ENCODE data around the gene HCLS1. TPM values are rescaled to one million over a fixed set of nuclear protein-coding genes. Genes with fewer than 3 reads are reported as not detected.

HCLS1 gene
- total and polyA plus RNA-seq, 2 experiments from 2014 or later, result 28.6 to 39.2 TPM

DNA sequence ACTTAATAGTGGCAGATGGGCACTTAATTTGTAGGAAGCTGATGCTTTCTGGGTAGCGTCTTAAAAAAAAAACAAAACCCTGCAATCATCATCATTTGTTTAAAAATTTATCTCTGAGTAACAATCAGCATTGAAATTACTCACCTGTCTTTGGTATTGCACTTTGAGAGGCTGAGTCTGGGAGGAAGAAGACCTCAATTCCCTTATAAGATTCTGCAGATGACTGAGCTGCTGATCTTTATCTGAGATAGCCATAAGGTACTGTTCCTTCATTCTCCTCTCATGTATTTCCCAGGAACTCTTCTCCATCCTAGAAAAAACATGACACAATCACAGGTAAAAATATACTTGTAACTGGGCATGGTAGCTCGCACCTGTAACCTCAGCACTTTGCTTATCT is 16.4 kb upstream of the HCLS1 start:
- Histone ChIP-seq H3K79me2 (ENCODE audit: insufficient read depth) (peaks cover 4% of the 10 kb centered on the region; the same call in 1 of the 2 replicates), H3K27ac (no peak overlapping the region), H3K4me2 (ENCODE audit: unreplicated experiment) (no peak overlapping the region), H3K9me3 (ENCODE audit: low read depth) (no peaks in the 10 kb centered on the region), H3K9ac (no peak overlapping the region), H3K4me1 (ENCODE audit: insufficient read depth) (no peaks in the 10 kb centered on the region), H2AFZ (no peak overlapping the region), H3K4me3 (no peak overlapping the region), H3F3A (ENCODE audit: insufficient read depth) (no peaks in the 10 kb centered on the region), H3K36me3 (ENCODE audit: low read depth) (peaks cover 61% of the 10 kb centered on the region), H3K27me3 (replicated peaks; ENCODE audit: insufficient read depth) (no peaks in the 10 kb centered on the region), H3K9me2 (ENCODE audit: insufficient read depth) (no peaks in the 10 kb centered on the region), H4K20me1 (ENCODE audit: insufficient read depth) (no peaks in the 10 kb centered on the region)
- in situ Hi-C loops (cut with MboI), result no loop called here
- DNase-seq, result no peak
- TF ChIP-seq EZH2phosphoT487 (IDR thresholded peaks at IDR 0.05; ENCODE audit: insufficient read depth, low read depth) (no peak), EZH2 (IDR thresholded peaks at IDR 0.05; ENCODE audit: insufficient read depth, poor library complexity, severe bottlenecking) (no peak)
- WGBS, 2 experiments (ENCODE audit: low coverage in 1 of 2, low lambda C conversion rate in 2 of 2, missing lambda C conversion rate in 2 of 2), result 94 to 99% methylated on average over 2 of the region's 2 CpGs

DNA sequence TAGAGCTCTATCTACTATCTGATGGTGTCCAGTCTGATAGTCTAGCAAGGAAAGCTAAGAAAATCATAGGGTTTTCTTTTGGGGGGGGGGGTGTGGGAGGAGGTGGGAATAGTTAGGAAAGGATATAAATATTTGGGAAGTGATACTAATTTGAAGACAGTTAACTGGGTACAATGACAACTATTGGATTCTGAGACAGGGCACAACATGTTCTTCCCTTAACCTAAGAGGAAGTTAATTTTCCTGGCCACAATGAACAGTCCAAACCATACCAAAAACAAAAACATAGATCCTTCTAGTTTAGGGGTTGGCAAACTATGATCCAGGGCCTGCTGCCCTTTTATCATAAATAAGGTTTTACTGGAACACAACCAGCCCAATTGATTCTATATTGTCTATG is 10.0 kb upstream of the HCLS1 start:
- Histone ChIP-seq H2AFZ (no peak overlapping the region), H3K27me3 (replicated peaks; ENCODE audit: insufficient read depth) (no peaks in the 10 kb centered on the region), H3K36me3 (ENCODE audit: low read depth) (peaks cover 70% of the 10 kb centered on the region), H3K27ac (no peak overlapping the region), H3K9me2 (ENCODE audit: insufficient read depth) (no peaks in the 10 kb centered on the region), H3K79me2 (ENCODE audit: insufficient read depth) (0 out of 2 replicates have a peak, but pooled peaks cover 4% of the 10 kb centered on the region), H3K9ac (no peak overlapping the region), H4K20me1 (ENCODE audit: insufficient read depth) (no peaks in the 10 kb centered on the region), H3K4me2 (ENCODE audit: unreplicated experiment) (no peak overlapping the region), H3K9me3 (ENCODE audit: low read depth) (no peaks in the 10 kb centered on the region), H3K4me3 (no peak overlapping the region), H3F3A (ENCODE audit: insufficient read depth) (no peaks in the 10 kb centered on the region), H3K4me1 (ENCODE audit: insufficient read depth) (no peaks in the 10 kb centered on the region)
- no peak for DNase-seq
- in situ Hi-C loops (cut with MboI), result no loop called here
- TF ChIP-seq EZH2 (IDR thresholded peaks at IDR 0.05; ENCODE audit: insufficient read depth, poor library complexity, severe bottlenecking) (no peak), EZH2phosphoT487 (IDR thresholded peaks at IDR 0.05; ENCODE audit: insufficient read depth, low read depth) (no peak)

DNA sequence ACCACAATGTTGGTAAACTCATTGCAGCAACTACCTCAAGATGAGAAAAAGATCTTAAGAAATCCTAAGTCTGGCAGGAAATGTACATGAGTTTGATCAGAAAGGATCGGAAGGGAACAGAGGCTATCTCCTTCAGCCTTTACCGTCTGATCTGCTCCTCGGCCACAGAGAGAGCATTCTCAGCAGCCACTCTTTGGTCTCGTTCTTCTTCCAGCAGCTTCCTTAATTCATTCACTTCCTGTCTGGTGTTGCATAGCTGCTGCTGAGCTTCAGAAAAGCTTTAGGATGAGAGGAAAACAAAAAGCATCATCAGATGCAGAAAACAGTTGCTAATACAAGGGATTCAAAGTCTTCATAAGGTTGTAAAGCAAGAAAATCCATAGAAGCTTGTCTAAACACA is 6.6 kb upstream of the HCLS1 start:
- H2AFZ ChIP-seq, result no peak overlapping the region
- TF ChIP-seq EZH2phosphoT487 (IDR thresholded peaks at IDR 0.05; ENCODE audit: insufficient read depth, low read depth) (no peak), EZH2 (IDR thresholded peaks at IDR 0.05; ENCODE audit: insufficient read depth, poor library complexity, severe bottlenecking) (no peak)
- H3K27me3 ChIP-seq (replicated peaks; ENCODE audit: insufficient read depth), result no peaks in the 10 kb centered on the region
- H3K4me3 ChIP-seq, result no peak overlapping the region
- no peak for DNase-seq
- no peaks in the 10 kb centered on the region for H3K4me1 ChIP-seq (ENCODE audit: insufficient read depth)
- no peaks in the 10 kb centered on the region for H3K79me2 ChIP-seq (ENCODE audit: insufficient read depth)
- H3K4me2 ChIP-seq (ENCODE audit: unreplicated experiment), result no peak overlapping the region
- 84 to 87% methylated on average over 4 of the region's 4 CpGs for WGBS, 2 experiments (ENCODE audit: low coverage in 1 of 2, low lambda C conversion rate in 2 of 2, missing lambda C conversion rate in 2 of 2)
- peaks cover 53% of the 10 kb centered on the region for H3K36me3 ChIP-seq (ENCODE audit: low read depth)
- H3K27ac ChIP-seq, result no peak overlapping the region
- no peaks in the 10 kb centered on the region for H3F3A ChIP-seq (ENCODE audit: insufficient read depth)
- in situ Hi-C loops (cut with MboI), result no loop called here
- H4K20me1 ChIP-seq (ENCODE audit: insufficient read depth), result no peaks in the 10 kb centered on the region
- no peaks in the 10 kb centered on the region for H3K9me2 ChIP-seq (ENCODE audit: insufficient read depth)
- no peaks in the 10 kb centered on the region for H3K9me3 ChIP-seq (ENCODE audit: low read depth)
- H3K9ac ChIP-seq, result no peak overlapping the region

DNA sequence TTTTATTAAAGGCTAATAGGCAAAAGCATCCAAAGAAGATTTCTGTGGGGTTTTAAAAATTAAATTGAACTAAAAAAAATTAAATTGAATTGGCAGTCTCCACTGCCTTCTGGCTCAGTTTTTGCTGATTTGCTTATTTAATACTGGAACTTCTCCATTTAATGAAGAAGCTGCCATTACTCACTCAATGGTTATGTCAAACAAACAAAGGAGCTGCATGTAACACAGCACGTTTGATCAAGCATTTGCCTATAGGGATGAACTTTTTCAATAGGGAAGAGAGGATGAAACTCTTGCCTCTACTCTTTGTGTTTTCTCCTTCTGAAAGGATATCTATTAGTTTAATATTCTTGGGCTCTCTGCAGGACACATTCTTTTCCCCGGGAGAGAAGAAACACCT is 4.8 kb upstream of the HCLS1 start:
- H3K9ac ChIP-seq, result no peak overlapping the region
- no peak overlapping the region for H2AFZ ChIP-seq
- peaks cover 42% of the 10 kb centered on the region for H3K36me3 ChIP-seq (ENCODE audit: low read depth)
- no peak overlapping the region for H3K4me3 ChIP-seq
- no peaks in the 10 kb centered on the region for H3K9me2 ChIP-seq (ENCODE audit: insufficient read depth)
- no peak overlapping the region for H3K4me2 ChIP-seq (ENCODE audit: unreplicated experiment)
- in situ Hi-C loops (cut with MboI), result no loop called here
- no peak for DNase-seq
- no peaks in the 10 kb centered on the region for H4K20me1 ChIP-seq (ENCODE audit: insufficient read depth)
- no peaks in the 10 kb centered on the region for H3K79me2 ChIP-seq (ENCODE audit: insufficient read depth)
- WGBS, 2 experiments (ENCODE audit: low coverage in 1 of 2, low lambda C conversion rate in 2 of 2, missing lambda C conversion rate in 2 of 2), result 94 to 95% methylated on average over 2 of the region's 2 CpGs
- H3F3A ChIP-seq (ENCODE audit: insufficient read depth), result peaks cover 13% of the 10 kb centered on the region; the same call in 1 of the 2 replicates
- no peaks in the 10 kb centered on the region for H3K27me3 ChIP-seq (replicated peaks; ENCODE audit: insufficient read depth)
- no peak overlapping the region for H3K27ac ChIP-seq
- peaks cover 4% of the 10 kb centered on the region; the same call in 1 of the 2 replicates for H3K4me1 ChIP-seq (ENCODE audit: insufficient read depth)
- TF ChIP-seq EZH2 (IDR thresholded peaks at IDR 0.05; ENCODE audit: insufficient read depth, poor library complexity, severe bottlenecking), result no peak
- no peak for TF ChIP-seq EZH2phosphoT487 (IDR thresholded peaks at IDR 0.05; ENCODE audit: insufficient read depth, low read depth)
- no peaks in the 10 kb centered on the region for H3K9me3 ChIP-seq (ENCODE audit: low read depth)

All from GM23248 (cell line).